GM19328 (cell line): ENCODE measurements around the gene LEKR1.
"Not testable (repeated sequence)": the region's sequence is repeated elsewhere in the genome, so short reads cannot be mapped to it uniquely, and the experiment has no call there.

Source experiments
- ATAC-seq: cut with Tn5 transposase; IDR thresholded peaks from one replicate; pipeline ENCODE4 v1.9.1; 2021; ENCODE audit warnings: mild to moderate bottlenecking, moderate library complexity; ENCODE audit not compliant: unreplicated experiment

The LEKR1 gene

DNA sequence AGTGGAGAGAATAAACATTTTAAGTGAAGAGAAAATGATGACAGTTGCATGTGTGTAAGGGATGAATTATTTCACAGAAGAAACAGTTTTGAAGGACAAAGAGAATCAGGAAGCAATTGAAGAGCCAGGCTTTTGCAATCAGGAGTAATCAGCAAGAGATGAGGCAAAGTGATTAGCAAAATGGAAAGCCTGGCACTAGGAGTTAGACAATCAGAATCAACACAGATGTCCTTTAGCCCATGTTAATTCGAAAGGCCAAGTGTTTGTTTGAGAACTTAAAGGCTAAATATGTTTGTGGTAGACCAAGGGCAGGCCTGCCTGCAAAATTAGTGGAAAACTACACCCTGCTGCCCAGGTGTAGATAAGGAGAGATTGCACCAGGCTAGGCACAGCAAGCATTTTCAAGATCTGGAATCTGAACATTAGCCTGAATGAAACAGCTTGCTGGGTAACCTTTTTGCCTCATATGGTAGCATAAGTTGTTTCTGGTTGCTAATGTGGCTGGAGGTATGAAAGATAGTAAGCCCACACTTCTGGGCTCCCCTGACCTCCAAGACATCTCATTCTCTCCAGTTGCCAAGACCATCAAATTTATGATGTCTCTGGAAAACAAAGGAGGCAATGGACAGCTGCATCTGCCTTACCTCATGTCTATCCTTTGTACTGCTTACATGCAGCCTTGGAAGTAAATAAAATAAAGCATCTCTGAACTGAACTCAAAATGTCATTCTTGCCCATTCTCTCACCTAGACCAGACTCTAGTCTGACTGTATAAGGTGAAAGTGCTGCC, 22.0 kb upstream of the LEKR1 start:
- ATAC-seq = no peak

GRCh38 chr3:156806698-156807097, 19.5 kb upstream of the LEKR1 start:
- ATAC-seq = no peak

DNA sequence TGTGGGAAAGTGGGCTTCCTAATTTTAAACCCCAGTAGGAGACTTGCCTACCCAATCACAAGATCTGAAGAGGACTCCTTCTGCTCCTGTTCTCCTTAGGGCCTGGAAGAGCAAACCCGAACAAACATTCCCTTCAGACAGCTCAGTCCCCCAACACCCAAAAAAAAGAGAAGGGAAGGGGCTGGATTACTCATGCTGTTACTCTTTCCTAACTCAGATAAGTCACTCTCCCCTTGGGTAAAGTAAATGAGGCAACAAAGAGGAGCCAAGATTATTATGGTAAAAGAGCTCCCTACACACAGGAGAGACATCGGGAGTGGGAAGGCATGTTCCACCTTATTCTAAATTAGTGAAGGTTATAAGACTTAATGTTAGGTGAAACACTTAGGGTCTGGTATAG, 18.1 kb upstream of the LEKR1 start:
- ATAC-seq = no peak

- ATAC-seq = no peak
Measured at GRCh38 chr3:156811089-156811862, 14.9 kb upstream of the LEKR1 start.

- no peak for ATAC-seq
Measured at GRCh38 chr3:156812521-156813335, 13.4 kb upstream of the LEKR1 start.

DNA sequence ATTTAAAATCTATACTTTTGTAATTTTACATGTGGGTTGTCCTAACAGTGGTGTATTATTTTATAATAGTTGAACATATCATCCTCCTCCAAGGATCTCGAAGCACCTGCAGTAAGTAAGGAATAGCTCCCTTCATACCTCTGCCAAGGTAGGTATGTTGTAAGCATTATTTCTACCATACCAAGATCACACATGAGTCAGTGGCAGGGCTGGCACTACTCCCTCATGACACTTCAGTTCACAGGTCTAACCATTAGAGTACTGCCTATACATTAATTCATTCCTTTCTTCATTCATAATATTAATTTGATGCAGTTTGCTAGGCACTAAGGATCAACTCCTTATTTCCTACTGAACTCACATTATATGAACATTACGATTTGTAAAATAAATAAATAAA, 11.9 kb upstream of the LEKR1 start:
- ATAC-seq = no peak

- ATAC-seq = peak; percentile 8
Measured at GRCh38 chr3:156816091-156816793, 9.9 kb upstream of the LEKR1 start.

DNA sequence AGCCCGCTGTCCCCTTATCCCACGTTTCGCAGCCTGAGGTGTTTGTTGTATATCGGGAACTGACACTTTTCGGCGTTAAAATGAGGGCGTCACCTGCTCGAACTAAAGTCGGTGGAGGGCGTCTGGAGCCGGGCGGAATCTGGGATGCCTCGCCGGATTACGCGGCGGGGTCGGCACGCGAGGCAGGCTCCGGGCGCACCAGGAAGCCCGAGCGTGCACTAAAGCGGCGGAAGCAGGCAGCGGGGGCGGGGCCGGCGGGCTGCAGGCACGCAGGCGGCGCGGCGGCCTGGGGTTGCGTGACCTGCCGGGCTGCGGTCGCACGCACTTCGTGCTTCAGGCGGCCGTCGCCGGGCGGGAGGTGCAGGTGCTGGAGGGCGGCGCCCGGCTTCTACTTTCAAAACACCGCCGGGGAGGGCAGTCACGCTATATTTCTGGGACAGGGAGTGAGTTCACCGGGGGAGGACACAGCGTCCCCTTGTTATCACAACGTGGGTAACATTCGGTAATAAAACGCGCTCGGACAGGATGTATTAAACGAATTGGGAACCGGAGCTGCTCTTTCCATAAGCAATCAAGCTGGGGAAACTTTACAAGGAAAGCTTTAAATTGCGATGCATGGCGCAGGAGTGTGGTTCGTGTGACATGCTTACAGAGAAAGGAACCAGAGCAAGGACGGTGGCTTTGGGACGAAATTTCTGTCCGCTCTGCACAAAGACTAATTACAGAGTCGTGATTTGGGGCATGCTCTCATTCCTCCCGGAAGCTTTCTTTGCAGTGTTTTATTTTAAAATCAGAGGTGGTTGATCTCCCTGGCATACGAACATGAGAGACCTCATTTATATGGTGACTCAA, 9.1 kb upstream of the LEKR1 start:
- ATAC-seq = peak; percentile 59

DNA sequence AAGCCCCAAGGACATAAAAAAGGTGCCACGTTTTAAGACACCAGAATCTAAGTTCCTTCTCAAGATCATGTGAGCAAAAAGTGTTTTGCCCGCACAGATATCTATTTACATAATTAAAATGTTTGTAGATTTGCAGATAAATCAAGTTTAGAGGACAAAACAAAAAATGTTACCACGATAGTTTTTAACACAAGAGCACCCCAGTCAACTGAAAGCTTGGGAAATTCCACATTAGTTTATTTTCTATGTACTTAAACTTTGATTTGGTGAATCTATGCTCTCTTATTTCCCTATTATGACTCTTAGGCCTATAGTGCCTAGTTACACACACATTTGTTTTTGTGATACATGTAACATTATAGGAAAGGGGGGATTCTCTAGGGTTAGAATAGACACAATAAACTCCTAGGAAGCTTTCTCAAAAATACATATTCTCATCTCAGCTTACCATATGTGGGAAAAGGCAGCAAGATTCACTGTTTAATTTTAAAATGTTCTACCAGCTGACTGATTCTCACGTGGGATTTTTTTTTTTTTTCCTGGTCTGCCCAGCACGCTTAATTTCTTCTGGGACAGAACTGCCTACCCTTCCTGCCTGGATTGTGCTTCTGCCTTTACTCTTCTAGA, 8.4 kb upstream of the LEKR1 start:
- no peak for ATAC-seq

DNA sequence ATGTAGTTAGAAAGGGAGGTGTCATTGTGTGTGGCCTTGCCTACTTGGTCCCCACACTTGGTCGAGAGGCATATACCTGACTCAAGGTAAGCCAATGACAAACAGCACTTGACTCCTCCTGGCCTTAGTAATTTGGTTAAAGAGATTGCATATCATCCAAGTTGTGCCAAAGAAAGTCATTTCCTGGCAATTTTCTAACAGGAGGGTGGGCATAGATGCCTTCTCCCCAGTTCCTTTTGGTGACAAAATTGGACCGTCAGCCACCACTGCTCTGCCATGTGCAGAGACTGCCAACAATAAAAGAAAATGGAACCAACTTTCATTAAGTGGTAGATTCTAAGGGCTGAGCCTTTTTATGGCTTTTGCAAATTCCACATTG, 7.9 kb upstream of the LEKR1 start:
- ATAC-seq = no peak

DNA sequence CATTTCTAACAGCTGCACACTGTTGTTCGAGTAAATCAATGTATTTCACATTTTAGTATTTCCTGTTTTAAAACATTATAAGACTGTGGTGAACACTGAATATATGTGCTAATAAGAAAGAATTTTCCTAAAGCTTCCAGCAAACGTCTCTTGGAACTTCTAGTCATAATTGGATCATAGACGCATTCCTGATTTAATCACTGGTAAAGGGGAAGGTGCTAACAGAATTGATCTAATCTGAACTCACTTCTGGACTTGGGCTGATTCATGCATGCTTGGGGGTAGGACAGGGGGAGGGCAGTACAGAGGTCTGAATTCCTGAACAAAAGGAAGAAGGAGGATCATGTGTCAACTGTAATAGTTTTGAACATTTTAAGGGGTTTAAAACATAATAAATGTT, 7.3 kb upstream of the LEKR1 start:
- no peak for ATAC-seq

- no peak for ATAC-seq
Measured at GRCh38 chr3:156819842-156820691, 6.1 kb upstream of the LEKR1 start.

GRCh38 chr3:156820692-156821080, 5.5 kb upstream of the LEKR1 start:
- no peak for ATAC-seq

GRCh38 chr3:156822626-156823260, 3.4 kb upstream of the LEKR1 start:
- ATAC-seq = not testable (repeated sequence)

- ATAC-seq = peak; percentile 41
Measured at GRCh38 chr3:156825795-156826143, 384 bp upstream of the LEKR1 start.

- ATAC-seq = no peak
Measured at GRCh38 chr3:156826896-156827882, 1.0 kb downstream of the LEKR1 start.

GRCh38 chr3:156831006-156831405, 4.9 kb downstream of the LEKR1 start:
- no peak for ATAC-seq
